HG03066 (cell line): ENCODE results near the gene RPGRIP1L.
A peak's percentile ranks its signal among the peaks of the same experiment; 100 is the strongest.

Experiments
- ATAC-seq: cut with Tn5 transposase; IDR thresholded peaks from one replicate; pipeline ENCODE4 v1.9.1; 2021; ENCODE audit warnings: low read depth; ENCODE audit not compliant: unreplicated experiment

Gene RPGRIP1L

DNA sequence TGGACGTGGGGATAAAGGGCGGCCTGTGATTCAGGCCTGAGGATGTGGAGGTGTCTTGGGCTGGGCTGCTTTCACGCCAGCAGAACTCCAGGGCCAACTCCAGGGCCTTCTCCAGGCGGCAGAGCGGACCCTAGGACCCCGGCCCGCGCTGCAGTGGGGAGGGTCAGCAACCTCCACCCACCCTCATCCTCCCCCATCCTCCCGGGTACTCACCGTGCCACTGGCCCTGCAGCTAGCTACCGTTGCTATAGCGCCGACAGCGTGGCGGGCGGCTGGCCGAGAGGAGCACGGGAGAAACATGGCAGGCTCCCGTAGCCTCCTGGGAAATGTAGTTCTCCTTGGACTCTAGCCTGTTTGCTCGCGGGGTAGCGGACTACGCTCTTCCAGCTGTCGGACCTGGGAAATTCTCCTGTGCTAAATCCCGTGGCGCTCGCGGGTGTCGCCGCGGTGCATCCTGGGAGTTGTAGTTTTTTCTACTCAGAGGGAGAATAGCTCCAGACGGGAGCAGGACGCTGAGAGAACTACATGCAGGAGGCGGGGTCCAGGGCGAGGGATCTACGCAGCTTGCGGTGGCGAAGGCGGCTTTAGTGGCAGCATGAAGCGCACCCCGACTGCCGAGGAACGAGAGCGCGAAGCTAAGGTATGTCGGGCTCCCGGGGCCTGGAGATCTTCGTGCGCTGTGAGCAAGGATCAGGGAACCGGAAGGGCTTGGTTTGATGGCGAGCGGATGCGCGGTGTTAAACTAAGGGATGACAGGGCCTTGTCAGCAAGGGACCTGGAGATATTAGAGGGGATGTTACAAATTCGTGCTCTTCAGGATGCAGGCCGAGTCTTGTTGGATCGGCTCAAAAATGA lies at the start of gene RPGRIP1L, which contains the start of gene FTO:
Gene RPGRIP1L (minus strand): TSS at position 270 of the 855 bp plus-strand sequence. CDS start 3,136 bp downstream, outside the sequence.
Gene FTO (plus strand): TSS at position 567 of the 855 bp plus-strand sequence.
- peak; percentile 97 for ATAC-seq

DNA sequence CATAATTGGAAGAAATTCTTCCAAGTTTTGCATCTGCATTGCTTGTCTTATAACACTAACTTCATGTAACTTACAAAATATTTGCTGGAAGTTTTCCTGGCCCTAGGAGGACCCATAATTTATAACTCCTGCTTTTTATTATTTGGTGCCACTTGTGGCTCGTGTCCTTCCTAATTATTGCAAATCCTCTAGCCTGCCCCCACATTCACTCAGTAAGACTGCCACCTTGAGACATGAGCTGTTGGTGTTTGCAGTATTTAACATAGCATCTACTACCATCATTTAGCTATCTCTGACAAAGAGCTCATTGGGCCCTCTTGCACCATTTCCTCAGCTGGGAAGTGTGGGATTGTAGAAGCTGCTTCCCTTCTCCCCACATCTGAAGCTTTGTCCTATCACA lies 49.8 kb upstream of the RPGRIP1L start:
- no peak for ATAC-seq

DNA sequence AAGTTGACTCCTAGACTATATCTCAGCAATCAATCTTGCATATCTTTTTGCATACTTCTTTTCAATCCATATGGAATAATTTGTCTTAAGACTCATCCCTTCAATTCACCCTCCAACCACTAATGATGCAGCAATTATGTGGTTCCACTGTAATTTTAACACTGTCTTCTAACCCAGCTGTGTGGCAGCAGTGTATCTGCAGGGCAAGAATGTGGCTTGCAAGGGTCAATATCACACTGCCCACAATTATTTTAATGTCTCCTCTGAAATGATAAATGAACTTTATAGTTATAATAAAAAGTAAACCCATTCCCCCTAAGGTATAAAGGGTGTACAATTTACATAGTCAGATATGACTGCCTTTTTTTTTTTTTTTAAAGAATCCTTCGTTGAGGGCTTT lies 48.9 kb upstream of the RPGRIP1L start:
- ATAC-seq: no peak

DNA sequence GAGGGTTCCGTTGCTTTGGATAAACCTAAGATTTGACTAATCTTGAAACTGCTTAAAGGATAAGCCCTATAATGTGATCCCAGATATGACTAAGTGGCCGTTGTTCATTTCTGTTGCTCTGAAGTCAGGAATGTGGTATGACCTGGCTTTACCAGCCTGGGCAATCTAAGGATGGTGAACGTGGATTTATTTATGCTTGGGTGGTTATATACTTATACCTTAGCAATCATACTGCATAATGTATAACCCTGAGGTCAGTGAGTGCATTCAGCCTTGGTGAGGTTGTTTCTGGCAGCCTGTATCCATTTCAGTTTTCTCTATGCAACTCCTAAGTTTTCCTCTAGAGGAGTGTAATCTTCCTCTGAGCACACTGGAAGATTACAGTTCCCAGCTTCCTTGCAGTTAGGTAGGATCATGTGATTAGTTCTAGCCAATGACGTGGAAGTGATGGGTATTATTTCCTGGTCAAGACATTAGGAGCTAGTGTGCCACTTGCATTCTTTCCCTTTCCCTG lies 42.2 kb upstream of the RPGRIP1L start:
- ATAC-seq: no peak

DNA sequence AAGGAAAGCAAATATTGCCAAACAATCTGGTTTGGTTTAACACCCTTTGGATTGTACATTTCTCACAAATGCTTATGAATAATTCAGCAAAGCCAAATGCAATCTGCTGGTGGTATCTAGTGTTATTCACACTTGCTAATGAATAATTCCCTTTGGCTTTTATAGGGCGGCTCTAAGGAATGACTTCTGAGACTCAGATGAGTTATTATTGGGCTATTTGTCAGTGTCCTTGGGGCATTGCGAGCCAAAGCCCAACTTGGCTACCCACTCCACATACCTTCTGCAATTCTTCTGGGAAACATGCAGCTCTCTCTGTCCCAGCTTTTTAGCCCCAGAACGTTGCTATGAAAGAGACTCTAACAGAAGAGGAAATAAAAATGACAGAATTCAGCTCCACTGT lies 41.4 kb upstream of the RPGRIP1L start:
- ATAC-seq: no peak

DNA sequence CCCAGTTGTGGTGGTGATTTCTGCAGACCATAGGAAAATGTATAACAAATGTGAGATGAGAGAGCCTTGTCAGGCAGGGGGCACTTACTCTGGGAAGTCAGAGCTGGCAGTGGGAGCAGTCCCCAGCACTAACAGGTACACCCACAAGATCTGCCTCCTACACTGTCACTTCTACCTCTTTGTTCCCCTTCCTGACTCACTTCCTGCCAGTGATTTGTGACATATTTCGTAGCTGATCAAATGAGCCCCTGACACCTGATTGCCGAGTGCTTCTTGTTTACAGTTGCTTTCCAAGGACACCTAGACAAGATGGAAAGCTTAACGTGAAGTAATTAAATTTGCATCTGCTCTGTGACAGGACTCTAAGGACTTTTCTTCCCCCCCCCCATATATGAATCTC lies 40.8 kb upstream of the RPGRIP1L start:
- no peak for ATAC-seq

DNA sequence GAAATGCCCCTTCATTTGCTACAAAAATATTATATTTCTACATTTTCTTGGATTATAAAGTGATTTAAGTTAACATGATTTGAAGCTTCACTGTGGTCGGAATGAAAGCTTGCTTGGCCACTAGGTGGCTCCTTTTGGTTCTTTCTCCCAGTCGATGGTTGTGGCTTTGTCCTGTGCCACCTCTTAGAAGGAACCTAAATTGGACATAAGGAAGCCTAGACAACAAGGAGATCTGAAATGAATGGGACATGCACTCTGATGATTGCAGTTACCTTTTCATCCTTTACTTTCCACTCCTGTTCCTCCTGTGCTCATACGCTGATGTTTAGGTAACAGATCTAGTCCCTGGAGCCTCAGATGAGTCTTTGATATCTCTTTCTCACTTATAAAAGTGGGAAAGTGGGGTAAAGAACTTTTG lies 39.5 kb upstream of the RPGRIP1L start:
- no peak for ATAC-seq

DNA sequence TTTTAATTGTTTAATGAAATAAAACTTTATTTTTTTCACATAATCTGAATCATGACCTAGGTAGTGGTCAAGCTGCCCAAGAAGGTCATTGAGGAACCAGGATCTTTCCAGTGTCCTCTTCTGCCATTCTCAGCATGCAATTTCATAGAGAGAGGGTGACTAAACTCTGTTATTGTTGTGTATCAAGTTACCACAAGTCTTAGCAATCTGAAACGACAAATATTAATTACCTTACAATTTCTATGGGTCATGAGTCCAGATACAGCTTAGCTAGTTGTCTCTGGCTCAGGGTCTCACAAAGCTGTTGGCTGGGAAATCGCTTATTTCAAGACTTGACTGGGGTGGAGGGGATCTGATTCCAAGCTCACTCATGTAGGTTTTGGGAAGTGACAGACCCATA lies 37.9 kb upstream of the RPGRIP1L start:
- no peak for ATAC-seq

DNA sequence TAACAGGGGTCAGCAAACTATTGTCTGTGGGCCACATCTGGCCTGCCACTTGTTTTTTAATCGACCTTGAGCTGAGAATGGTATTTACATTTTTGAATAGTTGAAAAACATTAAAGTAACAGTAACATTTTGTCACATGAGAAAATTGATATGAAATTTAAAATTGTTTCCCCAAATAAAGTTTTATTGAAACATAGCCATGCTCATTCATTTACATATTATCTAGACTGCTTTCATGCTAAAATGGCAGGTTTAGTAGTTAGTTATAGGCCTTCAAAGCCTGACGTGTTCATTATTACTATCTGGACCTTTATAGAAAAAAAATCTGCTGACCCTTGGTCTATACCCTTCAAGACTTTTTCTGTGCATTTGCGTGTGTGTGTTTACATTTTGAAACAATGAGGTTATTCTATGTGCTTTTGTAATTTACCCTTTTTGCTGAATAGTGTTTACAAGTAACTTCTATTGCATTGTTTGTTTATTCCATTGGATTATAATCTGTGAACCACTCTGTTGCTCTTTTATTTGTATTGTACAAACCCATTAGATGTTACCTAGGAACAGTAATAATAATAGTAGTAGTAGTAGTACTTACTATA lies 37.4 kb upstream of the RPGRIP1L start:
- no peak for ATAC-seq

DNA sequence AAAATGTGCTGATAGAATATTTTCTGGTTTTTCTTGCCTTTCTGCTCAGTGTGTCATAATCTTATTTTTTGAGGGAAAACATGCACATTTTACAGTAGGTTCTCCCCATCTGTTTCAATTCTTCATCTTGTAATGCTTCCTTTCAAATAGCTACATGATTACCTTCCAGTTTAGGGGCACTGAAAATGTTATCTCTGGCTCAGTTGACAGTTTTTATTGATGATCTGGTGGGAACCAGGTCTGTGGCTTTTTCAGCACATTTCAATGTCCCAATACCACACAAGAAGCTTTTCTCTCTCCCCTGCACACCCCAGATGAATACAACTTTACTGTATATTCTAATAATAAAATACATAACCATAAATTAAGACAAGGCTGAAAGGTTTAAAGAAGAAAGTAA lies 36.8 kb upstream of the RPGRIP1L start:
- ATAC-seq: no peak

DNA sequence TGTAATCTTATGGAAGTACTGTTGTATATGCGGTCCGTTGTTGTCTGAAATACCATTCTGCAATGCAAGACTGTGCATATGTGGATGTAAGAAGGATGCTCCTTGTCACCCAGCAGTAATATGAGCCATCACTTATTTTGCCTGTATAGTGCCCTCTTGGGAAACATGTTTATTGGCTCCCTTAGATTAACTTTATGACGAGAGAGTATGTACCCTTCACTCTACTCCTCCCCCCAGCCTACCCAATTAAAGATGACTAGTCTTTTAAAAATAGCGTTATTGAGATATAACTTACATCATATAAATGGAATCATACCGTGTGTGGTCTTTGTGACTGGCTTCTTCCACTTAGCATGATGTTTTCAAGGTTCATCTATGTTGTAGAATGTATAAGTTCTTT lies 33.9 kb upstream of the RPGRIP1L start:
- ATAC-seq: no peak

DNA sequence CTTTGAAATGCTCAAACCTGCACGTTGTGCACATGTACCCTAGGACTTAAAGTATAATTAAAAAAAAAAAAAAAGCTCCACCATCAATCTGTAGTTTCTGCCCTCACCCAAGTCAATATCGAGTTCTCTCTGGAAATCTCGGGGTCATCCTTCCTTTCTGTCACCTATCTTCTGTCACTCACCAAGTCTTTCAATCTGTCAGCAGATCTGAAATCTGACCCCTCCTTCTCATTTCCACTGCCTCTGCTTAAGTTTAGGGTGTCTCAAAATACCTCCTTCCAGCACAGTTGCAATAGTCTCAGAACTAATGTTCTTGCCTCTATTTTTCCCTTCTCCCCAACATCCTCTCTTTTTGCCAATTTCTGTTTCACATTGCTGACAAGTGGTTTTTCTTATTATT lies 32.6 kb upstream of the RPGRIP1L start:
- ATAC-seq: no peak

DNA sequence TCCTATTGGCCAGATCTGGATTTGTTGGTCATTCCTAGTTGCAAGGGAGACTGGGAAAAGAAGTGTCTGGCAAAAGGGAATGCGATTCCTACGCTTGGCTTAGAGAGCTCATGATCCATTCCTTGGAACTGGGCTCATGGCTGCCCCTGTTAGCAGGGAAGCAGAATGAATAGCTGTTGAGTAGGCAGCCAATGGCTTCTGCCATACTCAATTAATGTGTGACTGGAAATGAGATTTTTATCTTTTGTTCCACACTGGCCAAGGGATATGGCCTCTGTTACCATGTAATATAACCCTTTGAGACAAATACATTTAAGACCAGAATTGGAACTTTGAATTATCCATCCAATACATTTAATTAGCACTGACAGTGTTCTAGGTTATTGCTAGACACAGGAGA lies 31.2 kb upstream of the RPGRIP1L start:
- ATAC-seq: no peak

DNA sequence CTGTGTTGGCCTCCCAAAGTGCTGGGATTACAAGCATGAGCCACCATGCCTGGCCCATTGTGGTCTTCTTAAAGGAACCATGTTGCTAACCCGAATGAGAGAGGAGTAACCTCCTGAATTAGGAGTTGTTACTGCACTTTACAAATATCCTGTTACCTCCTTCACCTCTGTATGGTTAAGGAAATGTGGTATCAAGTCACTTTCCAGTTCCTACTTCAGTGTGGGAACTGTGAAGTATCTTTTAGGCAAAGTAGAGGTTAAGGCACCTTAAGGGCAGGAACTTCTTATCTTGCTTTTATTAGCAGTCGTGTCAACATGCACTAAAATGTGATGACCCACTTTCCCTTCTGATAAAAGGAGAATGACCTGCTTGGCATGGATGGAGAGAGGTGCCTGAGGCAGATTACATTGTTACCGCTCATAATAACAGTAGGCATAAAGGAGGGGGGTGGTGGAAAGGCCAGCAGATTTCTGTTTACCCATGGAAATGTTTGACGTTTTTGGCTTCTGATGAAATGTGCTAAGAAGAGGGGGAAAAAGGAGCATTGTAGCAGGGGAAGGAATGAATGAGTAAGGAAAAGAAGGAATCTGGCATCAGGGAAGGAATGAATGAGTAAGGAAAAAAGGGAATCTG lies 28.8 kb upstream of the RPGRIP1L start:
- ATAC-seq: no peak

DNA sequence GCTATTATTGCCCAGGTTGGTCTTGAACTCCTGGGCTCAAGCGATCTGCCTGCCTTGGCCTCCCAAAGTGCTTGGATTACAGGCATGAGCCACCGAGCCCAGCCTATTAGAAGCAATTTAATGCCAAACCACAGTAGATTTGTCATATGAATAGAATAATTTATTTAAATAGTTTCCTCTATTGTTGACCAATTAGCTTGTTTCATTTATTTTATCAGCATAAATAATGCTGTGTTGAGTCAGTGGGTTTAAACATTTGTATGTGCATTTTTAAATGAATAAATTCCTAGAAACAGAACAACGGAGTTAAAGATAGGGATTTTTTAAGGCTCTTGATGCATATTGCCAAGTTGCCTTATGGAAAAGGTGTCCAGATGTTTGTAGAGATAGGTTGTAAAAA lies 27.0 kb upstream of the RPGRIP1L start:
- no peak for ATAC-seq

DNA sequence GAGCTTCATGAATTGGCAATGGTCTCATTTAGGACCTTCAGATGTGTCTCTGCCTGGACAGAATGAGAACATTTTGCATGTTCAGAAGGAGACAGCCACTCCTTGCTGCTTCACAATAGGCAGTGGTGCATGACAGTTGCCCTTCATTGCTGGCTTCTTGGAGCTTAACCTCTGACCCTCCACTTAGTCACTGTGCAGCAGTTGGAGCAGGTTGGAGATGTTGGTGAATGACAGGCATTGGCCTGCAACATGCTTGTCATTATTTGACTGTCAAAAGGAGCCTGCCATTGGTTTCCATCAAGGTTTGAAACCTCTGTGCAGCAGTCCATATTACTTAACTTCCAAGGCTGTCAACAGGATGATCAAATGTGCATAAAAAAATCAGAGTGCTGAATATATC lies 23.0 kb upstream of the RPGRIP1L start:
- no peak for ATAC-seq

DNA sequence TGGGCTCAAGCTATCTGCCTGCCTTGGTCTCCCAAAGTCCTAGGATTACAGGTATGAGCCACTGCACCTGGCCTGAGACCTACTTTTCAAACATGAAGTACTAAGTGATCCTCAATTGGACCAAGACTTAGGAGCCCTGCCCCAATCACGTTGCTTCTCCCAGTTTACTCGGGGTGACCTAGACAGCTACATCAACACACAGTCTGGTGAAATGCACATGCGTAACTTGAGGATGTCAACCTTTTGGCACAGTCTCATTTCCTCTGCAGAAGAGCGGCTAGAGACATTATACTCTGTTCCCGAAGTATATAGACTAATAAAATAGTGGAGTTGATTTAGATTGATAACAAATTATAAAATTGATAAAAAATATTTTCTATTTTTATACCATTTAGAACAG lies 17.4 kb upstream of the RPGRIP1L start:
- ATAC-seq: no peak

DNA sequence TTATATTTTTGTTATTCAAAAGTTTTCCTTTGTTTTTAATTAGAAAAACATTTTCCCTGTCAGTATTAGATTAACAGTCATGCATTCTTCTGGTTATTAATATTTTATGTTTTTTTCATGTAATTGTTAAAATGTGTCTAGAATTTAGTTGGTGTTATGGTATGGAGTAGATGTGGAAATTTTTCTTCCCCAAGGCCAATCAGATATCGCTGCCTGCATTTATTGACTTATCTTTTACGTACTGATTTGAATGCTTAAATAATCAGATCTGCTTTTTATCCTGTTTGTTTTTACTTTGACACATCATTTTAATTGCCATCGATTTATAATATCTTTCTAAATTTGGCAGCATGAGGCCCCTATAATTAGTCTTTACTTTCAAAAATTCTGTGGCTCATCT lies 13.9 kb upstream of the RPGRIP1L start:
- no peak for ATAC-seq

DNA sequence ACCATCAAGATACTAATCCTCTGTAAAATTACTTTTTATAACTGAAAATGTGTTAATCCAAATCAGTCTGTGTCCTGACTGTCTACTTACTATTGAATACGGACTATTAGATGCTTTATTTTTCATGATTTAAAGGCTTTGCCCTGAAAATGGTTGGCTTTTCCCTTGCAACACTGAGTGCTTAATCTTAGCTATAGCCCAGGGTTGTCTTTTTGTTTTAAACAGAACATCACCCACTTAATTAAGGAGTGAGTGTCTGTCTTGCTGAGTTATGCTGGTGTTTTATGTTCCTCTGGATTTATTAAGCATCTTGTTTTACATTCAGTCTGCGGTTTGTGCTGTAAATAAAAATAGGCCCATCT lies 11.3 kb upstream of the RPGRIP1L start:
- no peak for ATAC-seq

DNA sequence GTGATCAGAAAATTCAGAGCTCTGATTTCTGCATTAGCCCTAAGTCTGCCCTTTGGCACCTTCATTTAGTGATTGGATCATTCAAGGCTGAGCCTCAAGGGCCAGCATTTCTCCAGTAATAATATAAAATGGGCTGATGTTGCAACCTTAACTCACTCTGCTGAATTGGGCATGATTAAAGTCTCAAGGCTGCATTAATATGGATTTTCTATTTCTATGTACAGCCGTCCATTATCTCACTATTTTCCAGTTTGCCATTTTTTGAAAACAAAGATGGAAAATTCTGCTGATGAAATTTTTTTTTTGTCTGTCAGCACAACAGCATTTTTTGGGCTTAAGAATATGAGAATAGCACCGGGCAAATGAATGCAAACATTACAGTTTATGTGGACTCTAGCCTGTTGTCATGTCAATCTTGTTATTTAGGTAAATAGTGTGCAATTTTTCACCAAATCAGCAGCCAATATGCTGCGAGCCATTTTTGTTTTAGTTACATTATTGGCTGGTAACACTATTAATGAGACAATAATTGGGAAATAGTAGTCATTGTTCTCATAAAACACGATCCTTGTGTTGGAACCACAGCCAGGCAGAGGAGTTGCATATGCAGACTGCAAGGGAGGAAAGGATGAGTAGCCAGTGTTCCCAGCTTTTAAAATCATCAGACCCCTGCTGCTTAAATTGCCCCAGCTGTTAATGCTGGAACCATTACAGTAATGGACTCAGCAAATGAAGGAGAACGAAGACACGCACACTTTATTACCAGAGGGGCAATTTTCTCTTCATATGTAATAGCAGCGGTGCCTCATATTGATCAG lies 10.8 kb upstream of the RPGRIP1L start:
- no peak for ATAC-seq
